ENCODE measurements around the gene ERFL.

Gene ERFL

GRCh38 chr19:41869374-41869955 is 58.8 kb downstream of the ERFL start:
- H3K9me2 ChIP-seq (ENCODE audit: low read depth, low read length), result no peaks in the 10 kb centered on the region
- peak overlapping the region; percentile 100 for H3K27ac ChIP-seq (ENCODE audit: low read depth, low read length, poor library complexity, severe bottlenecking)
- no peaks in the 10 kb centered on the region for H4K20me1 ChIP-seq (ENCODE audit: insufficient read depth, low read length)
- peak overlapping the region; percentile 30 for H3K4me3 ChIP-seq (ENCODE audit: low read depth, low read length, poor library complexity, severe bottlenecking)
- no peaks in the 10 kb centered on the region for H3K9me3 ChIP-seq (ENCODE audit: low read length)
- no peak for TF ChIP-seq EZH2 (IDR thresholded peaks at IDR 0.05; ENCODE audit: borderline replicate concordance, low read length)
- TF ChIP-seq CTCF (IDR thresholded peaks at IDR 0.05; ENCODE audit: low read length), result no peak
- peaks cover 11% of the 10 kb centered on the region; the same call in 1 of the 2 replicates for H3K79me2 ChIP-seq (ENCODE audit: insufficient read depth, low read length)
- no peaks in the 10 kb centered on the region for H3K27me3 ChIP-seq (ENCODE audit: insufficient read depth, low read length)
- peak overlapping the region; percentile 50; the same call in 1 of the 2 replicates for H3K9ac ChIP-seq (ENCODE audit: low read length)
- H3K4me2 ChIP-seq (ENCODE audit: low read length), result peak overlapping the region; percentile 55; the same call in 1 of the 2 replicates
- H3K36me3 ChIP-seq (ENCODE audit: insufficient read depth, low read length), result peaks cover 78% of the 10 kb centered on the region
- H3K4me1 ChIP-seq (ENCODE audit: insufficient read depth, low read length, severe bottlenecking), result peaks cover 65% of the 10 kb centered on the region
- no peak overlapping the region for H2AFZ ChIP-seq (ENCODE audit: low read length)
- peaks cover 14% of the 10 kb centered on the region for H3F3A ChIP-seq (ENCODE audit: insufficient read depth, low read length)

- no peaks in the 10 kb centered on the region for H3K27me3 ChIP-seq (ENCODE audit: insufficient read depth, low read length)
- peak overlapping the region; percentile 55; the same call in 1 of the 2 replicates for H3K4me2 ChIP-seq (ENCODE audit: low read length)
- peak overlapping the region; percentile 30 for H3K4me3 ChIP-seq (ENCODE audit: low read depth, low read length, poor library complexity, severe bottlenecking)
- H4K20me1 ChIP-seq (ENCODE audit: insufficient read depth, low read length), result no peaks in the 10 kb centered on the region
- H3K9ac ChIP-seq (ENCODE audit: low read length), result peak overlapping the region; percentile 50; the same call in 1 of the 2 replicates
- peaks cover 16% of the 10 kb centered on the region; the same call in 1 of the 2 replicates for H3K79me2 ChIP-seq (ENCODE audit: insufficient read depth, low read length)
- TF ChIP-seq EZH2 (IDR thresholded peaks at IDR 0.05; ENCODE audit: borderline replicate concordance, low read length) (no peak), CTCF (IDR thresholded peaks at IDR 0.05; ENCODE audit: low read length) (no peak)
- peaks cover 68% of the 10 kb centered on the region for H3K4me1 ChIP-seq (ENCODE audit: insufficient read depth, low read length, severe bottlenecking)
- H3F3A ChIP-seq (ENCODE audit: insufficient read depth, low read length), result peaks cover 14% of the 10 kb centered on the region
- H3K36me3 ChIP-seq (ENCODE audit: insufficient read depth, low read length), result peaks cover 83% of the 10 kb centered on the region
- H3K9me2 ChIP-seq (ENCODE audit: low read depth, low read length), result no peaks in the 10 kb centered on the region
- H3K27ac ChIP-seq (ENCODE audit: low read depth, low read length, poor library complexity, severe bottlenecking), result peak overlapping the region; percentile 100
- H2AFZ ChIP-seq (ENCODE audit: low read length), result no peak overlapping the region
- H3K9me3 ChIP-seq (ENCODE audit: low read length), result no peaks in the 10 kb centered on the region
Measured at GRCh38 chr19:41868989-41869300, 59.3 kb downstream of the ERFL start.

- Histone ChIP-seq H3K9ac (ENCODE audit: low read length) (peak overlapping the region; percentile 50; the same call in 1 of the 2 replicates), H2AFZ (ENCODE audit: low read length) (no peak overlapping the region), H3K4me1 (ENCODE audit: insufficient read depth, low read length, severe bottlenecking) (peaks cover 72% of the 10 kb centered on the region), H4K20me1 (ENCODE audit: insufficient read depth, low read length) (no peaks in the 10 kb centered on the region), H3K79me2 (ENCODE audit: insufficient read depth, low read length) (peaks cover 19% of the 10 kb centered on the region), H3K27me3 (ENCODE audit: insufficient read depth, low read length) (no peaks in the 10 kb centered on the region), H3K4me3 (ENCODE audit: low read depth, low read length, poor library complexity, severe bottlenecking) (peak overlapping the region; percentile 30), H3K36me3 (ENCODE audit: insufficient read depth, low read length) (peaks cover 89% of the 10 kb centered on the region), H3K9me3 (ENCODE audit: low read length) (no peaks in the 10 kb centered on the region), H3K9me2 (ENCODE audit: low read depth, low read length) (no peaks in the 10 kb centered on the region), H3F3A (ENCODE audit: insufficient read depth, low read length) (peaks cover 14% of the 10 kb centered on the region), H3K27ac (ENCODE audit: low read depth, low read length, poor library complexity, severe bottlenecking) (peak overlapping the region; percentile 100), H3K4me2 (ENCODE audit: low read length) (peak overlapping the region; percentile 55)
- TF ChIP-seq EZH2 (IDR thresholded peaks at IDR 0.05; ENCODE audit: borderline replicate concordance, low read length), result no peak
- TF ChIP-seq CTCF (IDR thresholded peaks at IDR 0.05; ENCODE audit: low read length), result no peak
Measured at GRCh38 chr19:41868120-41868988, 59.9 kb downstream of the ERFL start.

Data from OCI-LY1 (cell line).